ENCODE data around the gene SLF1. TPM values are rescaled to one million over a fixed set of nuclear protein-coding genes. Genes with fewer than 3 reads are reported as not detected.

SLF1 gene
- total and polyA plus RNA-seq, 2 of the 8 experiments (the other 6 are each of a cell fraction or from before 2014, with no cell fraction given) = 4.8 to 15.7 TPM

- FAIRE-seq (no peak), DNase-seq (ENCODE audit: low read depth in 1 of 2, low spot score in 2 of 2) (no peak)
- no peaks in the 10 kb centered on the region for H3K23me2 ChIP-seq (ENCODE audit: low read depth, low read length)
- no peak overlapping the region for H3K14ac ChIP-seq (ENCODE audit: insufficient read length)
- H2BK15ac ChIP-seq (ENCODE audit: low read length) = no peak overlapping the region
- no peak overlapping the region for H3K4me2 ChIP-seq (ENCODE audit: insufficient read depth in 1 of 2, low read depth in 2 of 2, low read length in 2 of 2)
- no peak overlapping the region for H2BK120ac ChIP-seq (replicated peaks; ENCODE audit: low read depth, low read length)
- ChIA-PET CTCF (ENCODE audit: partially characterized antibody) (interaction anchor here (0.6 to 1.3 kb wide), 8 partner anchors 16 to 606 kb away, joined by 3 to 5 read pairs (median 4); no protein-coding TSS in a partner anchor), POLR2A (ENCODE audit: partially characterized antibody) (no interaction called here)
- no peak overlapping the region for H4K8ac ChIP-seq (ENCODE audit: extremely low read depth, insufficient read depth, low read length)
- H3K79me1 ChIP-seq (ENCODE audit: low read depth, low read length) = no peaks in the 10 kb centered on the region
- H2AK5ac ChIP-seq (ENCODE audit: low read depth, low read length) = no peak overlapping the region
- no peak overlapping the region for H2BK12ac ChIP-seq (ENCODE audit: low read depth, low read length)
- 81% methylated on average over 5 of the region's 5 CpGs; no CpG with 5 or more reads in 1 of the 2 experiments for WGBS, 2 experiments (ENCODE audit: extremely low coverage in 1 of 2, insufficient coverage in 1 of 2, insufficient read length in 1 of 2, insufficient replicate concordance in 2 of 2, low coverage in 1 of 2, low lambda C conversion rate in 2 of 2, missing lambda C conversion rate in 1 of 2)
- no peaks in the 10 kb centered on the region for H3K9me3 ChIP-seq (ENCODE audit: insufficient read depth in 2 of 2, low read depth in 1 of 2, low read length in 1 of 2)
- no peak overlapping the region for H3K27ac ChIP-seq (ENCODE audit: low read depth, low read length)
- no peak overlapping the region for H3K9ac ChIP-seq (replicated peaks in 1 of 4; ENCODE audit: extremely low read depth in 1 of 4, low read depth in 3 of 4, low read length in 3 of 4)
- H2BK5ac ChIP-seq (ENCODE audit: low read depth, low read length) = no peak overlapping the region
- H4K5ac ChIP-seq (ENCODE audit: insufficient read length, low read depth, low read length) = no peak overlapping the region
- no peak overlapping the region for H4K91ac ChIP-seq (replicated peaks; ENCODE audit: insufficient read length, low read length)
- H3K23ac ChIP-seq (ENCODE audit: insufficient read length) = no peak overlapping the region
- H3K56ac ChIP-seq (replicated peaks; ENCODE audit: insufficient read length, low read depth, low read length) = no peak overlapping the region
- H2BK20ac ChIP-seq (ENCODE audit: low read length) = no peak overlapping the region
- H4K20me1 ChIP-seq (replicated peaks in 1 of 2; ENCODE audit: control insufficient read depth in 1 of 2, insufficient read depth in 2 of 2, low read length in 2 of 2) = no peaks in the 10 kb centered on the region
- no peak overlapping the region for H3K4ac ChIP-seq (replicated peaks; ENCODE audit: insufficient read length, low read depth, low read length)
- H3K4me3 ChIP-seq (ENCODE audit: extremely low read depth in 1 of 4, insufficient read depth in 2 of 4, low read depth in 3 of 4, low read length in 4 of 4) = no peak overlapping the region
- no peaks in the 10 kb centered on the region for H3K4me1 ChIP-seq (replicated peaks in 1 of 4; ENCODE audit: control insufficient read depth in 3 of 4, insufficient read depth in 4 of 4, low read length in 3 of 4)
- H3K79me2 ChIP-seq (ENCODE audit: control insufficient read depth in 1 of 2, insufficient read depth in 2 of 2, low read length in 2 of 2) = no peaks in the 10 kb centered on the region
- no peak overlapping the region for H2AFZ ChIP-seq (ENCODE audit: low read length)
- H3K18ac ChIP-seq (ENCODE audit: extremely low read depth, low read length) = no peak overlapping the region
- H3K36me3 ChIP-seq (ENCODE audit: control insufficient read depth in 2 of 4, insufficient read depth in 4 of 4, low read length in 3 of 4) = peaks cover 0 to 35% (median 0%) of the 10 kb centered on the region in 4 experiments; a peak in 4 of 8 replicates
- H3K27me3 ChIP-seq (replicated peaks in 1 of 4; ENCODE audit: control insufficient read depth in 3 of 4, extremely low read depth in 1 of 4, insufficient read depth in 3 of 4, low read length in 3 of 4) = peaks cover 0 to 1% (median 0%) of the 10 kb centered on the region in 4 experiments; a peak in 1 of 7 replicates
- TF ChIP-seq SIN3A (conservative IDR thresholded peaks at IDR 0.05 in 1 of 2, IDR thresholded peaks at IDR 0.05 in 1 of 2; ENCODE audit: low read depth in 1 of 2, low read length in 2 of 2) (no peak), RAD21 (IDR thresholded peaks at IDR 0.05 in 1 of 2, conservative IDR thresholded peaks at IDR 0.05 in 1 of 2; ENCODE audit: low read depth in 2 of 2, low read length in 2 of 2) (peak; percentile 54 to 63), CHD2 (IDR thresholded peaks at IDR 0.05; ENCODE audit: low read length) (no peak), SRF (IDR thresholded peaks at IDR 0.05; ENCODE audit: low read depth, low read length) (no peak), EGR1 (IDR thresholded peaks at IDR 0.05; ENCODE audit: borderline replicate concordance, low read depth, low read length) (no peak), KDM5A (IDR thresholded peaks at IDR 0.05; ENCODE audit: low read length) (no peak), GABPA (IDR thresholded peaks at IDR 0.05; ENCODE audit: borderline replicate concordance, insufficient read depth, low read length) (no peak), CTCF (IDR thresholded peaks at IDR 0.05; ENCODE audit: control extremely low read depth in 1 of 3, insufficient read depth in 1 of 3, low read depth in 1 of 3, low read length in 3 of 3) (peak in 2 of 3 experiments; percentile 11 to 46; a peak in 2 of 4 replicates), SIX5 (IDR thresholded peaks at IDR 0.05; ENCODE audit: low read depth, low read length) (no peak)
These were observed 74.8 kb downstream of the SLF1 start for GRCh38 chr5:94693043-94693822.
